H9 (cell line): ENCODE measurements around the gene POLR1D. TPM values are rescaled to one million over a fixed set of nuclear protein-coding genes. Genes with fewer than 3 reads are reported as not detected.

Experiments
- DNase-seq: peaks from one replicate; pipeline ENCODE4 v3.0.0-alpha.2; 2017
- H2AFZ ChIP-seq: one replicate; pipeline ENCODE4 v1.6.1; 2013; ENCODE audit warnings: mild to moderate bottlenecking, low read length, control low read depth, moderate library complexity
- H2AK5ac ChIP-seq: 2 replicates; pipeline ENCODE4 v1.6.1; 2013; ENCODE audit warnings: low read length, control low read depth, mixed read lengths; ENCODE audit not compliant: insufficient read length
- H2BK120ac ChIP-seq: one replicate; pipeline ENCODE4 v1.6.1; 2013; ENCODE audit warnings: low read depth, mild to moderate bottlenecking, low read length, control low read depth, inconsistent platforms; ENCODE audit not compliant: poor library complexity, severe bottlenecking
- H2BK12ac ChIP-seq: 2 replicates; pipeline ENCODE4 v1.6.1; 2013; ENCODE audit warnings: low read length, control low read depth, mixed read lengths, low read depth; ENCODE audit not compliant: insufficient read length
- H2BK15ac ChIP-seq: 2 replicates; pipeline ENCODE4 v1.6.1; 2013; ENCODE audit warnings: low read depth, low read length, control low read depth
- H2BK20ac ChIP-seq: one replicate; pipeline ENCODE4 v1.6.1; 2013; ENCODE audit warnings: low read depth, mild to moderate bottlenecking, low read length, control low read depth, inconsistent platforms; ENCODE audit not compliant: poor library complexity, severe bottlenecking
- H2BK5ac ChIP-seq: 2 replicates; pipeline ENCODE4 v1.6.1; 2013; ENCODE audit warnings: low read length, control low read depth, mixed read lengths; ENCODE audit not compliant: insufficient read length
- H3K14ac ChIP-seq: 2 replicates; pipeline ENCODE4 v1.6.1; 2013; ENCODE audit warnings: low read length, control low read depth; ENCODE audit not compliant: insufficient read depth
- H3K18ac ChIP-seq: 2 replicates; pipeline ENCODE4 v1.6.1; 2013; ENCODE audit warnings: low read depth, mild to moderate bottlenecking, mixed read lengths, low read length, control low read depth; ENCODE audit not compliant: insufficient read length
- H3K23ac ChIP-seq: 2 replicates; pipeline ENCODE4 v1.6.1; 2013; ENCODE audit warnings: low read length, control low read depth, mixed read lengths, low read depth; ENCODE audit not compliant: insufficient read length
- H3K23me2 ChIP-seq: 2 replicates; pipeline ENCODE4 v1.6.1; 2013; ENCODE audit warnings: low read depth, mild to moderate bottlenecking, mixed read lengths, low read length, control low read depth; ENCODE audit not compliant: insufficient read length, poor library complexity, severe bottlenecking
- H3K27ac ChIP-seq: 2 replicates; pipeline ENCODE4 v1.5.1; 2013; ENCODE audit warnings: low read length, control low read depth, mixed read lengths, low read depth; ENCODE audit not compliant: insufficient read length
- H3K27me3 ChIP-seq: 2 replicates; pipeline ENCODE4 v1.6.1; 2013; ENCODE audit warnings: low read length, control low read depth, inconsistent platforms; ENCODE audit not compliant: insufficient read depth
- H3K4ac ChIP-seq: 2 replicates; pipeline ENCODE4 v1.6.1; 2013; ENCODE audit warnings: low read depth, mild to moderate bottlenecking, control low read depth, inconsistent platforms, low read length, moderate library complexity
- H3K4me1 ChIP-seq: 2 replicates; pipeline ENCODE4 v1.6.1; 2013; ENCODE audit warnings: low read length, control low read depth, inconsistent platforms; ENCODE audit not compliant: insufficient read depth
- H3K4me2 ChIP-seq: 2 replicates; pipeline ENCODE4 v1.6.1; 2013; ENCODE audit warnings: low read length, control low read depth, mixed read lengths; ENCODE audit not compliant: insufficient read length, insufficient read depth
- H3K56ac ChIP-seq: 2 replicates; pipeline ENCODE4 v1.6.1; 2013; ENCODE audit warnings: low read depth, mild to moderate bottlenecking, mixed read lengths, low read length, control low read depth; ENCODE audit not compliant: insufficient read length
- H3K79me1 ChIP-seq: 2 replicates; pipeline ENCODE4 v1.6.1; 2013; ENCODE audit warnings: low read depth, mild to moderate bottlenecking, moderate library complexity, low read length, control low read depth, inconsistent platforms; ENCODE audit not compliant: insufficient read depth, poor library complexity, severe bottlenecking
- H3K79me2 ChIP-seq: 2 replicates; pipeline ENCODE4 v1.6.1; 2013; ENCODE audit warnings: low read length, control low read depth, inconsistent platforms; ENCODE audit not compliant: insufficient read depth
- H3K9ac ChIP-seq: 2 replicates; pipeline ENCODE4 v1.6.1; 2013; ENCODE audit warnings: low read length, control low read depth, mixed read lengths; ENCODE audit not compliant: insufficient read length; ENCODE audit errors: extremely low read depth
- H3K9me3 ChIP-seq: one replicate; pipeline ENCODE4 v1.6.1; 2013; ENCODE audit warnings: low read depth, low read length, inconsistent platforms; ENCODE audit not compliant: control insufficient read depth
- H3T11ph ChIP-seq: one replicate; pipeline ENCODE4 v1.6.1; 2013; ENCODE audit warnings: mild to moderate bottlenecking, low read length, control low read depth, inconsistent platforms
- H4K20me1 ChIP-seq: one replicate; pipeline ENCODE4 v1.6.1; 2013; ENCODE audit not compliant: control insufficient read depth, insufficient read length, insufficient read depth
- H4K5ac ChIP-seq: 2 replicates; pipeline ENCODE4 v1.6.1; 2013; ENCODE audit warnings: low read depth, mild to moderate bottlenecking, mixed read lengths, low read length, control low read depth; ENCODE audit not compliant: insufficient read length
- H4K8ac ChIP-seq: replicated peaks from 2 replicates; pipeline ENCODE4 v1.6.1; 2013; ENCODE audit warnings: low read length, control low read depth, mixed read lengths, low read depth; ENCODE audit not compliant: insufficient read length
- H4K91ac ChIP-seq: 2 replicates; pipeline ENCODE4 v1.6.1; 2013; ENCODE audit warnings: low read depth, mild to moderate bottlenecking, moderate library complexity, mixed read lengths, low read length, control low read depth; ENCODE audit not compliant: insufficient read length
- H3K27ac Mint-ChIP-seq, 3 experiments: 2 replicates in 2 of 3; 3 replicates in 1 of 3; pipeline ENCODE4 v1.8.0; 2020 to 2021; ENCODE audit warnings: mixed read lengths in 3 of 3, mild to moderate bottlenecking in 1 of 3, moderate library complexity in 1 of 3
- H3K27me3 Mint-ChIP-seq: 2 replicates; pipeline ENCODE4 v1.8.0; 2021; ENCODE audit warnings: low read depth, mild to moderate bottlenecking, moderate library complexity, mixed read lengths
- H3K36me3 Mint-ChIP-seq, 3 experiments: 2 replicates in 2 of 3; 3 replicates in 1 of 3; pipeline ENCODE4 v1.8.0; 2020 to 2021; ENCODE audit warnings: low read depth in 3 of 3, mixed read lengths in 3 of 3; ENCODE audit not compliant: insufficient read depth in 1 of 3
- H3K4me1 Mint-ChIP-seq, 2 experiments: 2 replicates each; pipeline ENCODE4 v1.8.0; 2020; ENCODE audit warnings: mixed read lengths in 2 of 2
- H3K4me3 Mint-ChIP-seq, 2 experiments: 2 replicates in 1 of 2; 3 replicates in 1 of 2; pipeline ENCODE4 v1.8.0; 2020 to 2021; ENCODE audit warnings: mild to moderate bottlenecking in 2 of 2, mixed read lengths in 2 of 2, moderate library complexity in 1 of 2
- H3K9me3 Mint-ChIP-seq, 2 experiments: 2 replicates in 1 of 2; 3 replicates in 1 of 2; pipeline ENCODE4 v1.8.0; 2020; ENCODE audit warnings: mild to moderate bottlenecking in 2 of 2, mixed read lengths in 2 of 2, moderate library complexity in 1 of 2
- WGBS: extraction: QIAGEN DNeasy Blood & Tissue Kit; methylation state at CpG from one replicate; pipeline ENCODE4 v1.1.7; 2013; ENCODE audit warnings: missing lambda C conversion rate, low lambda C conversion rate, mixed read lengths; ENCODE audit not compliant: insufficient read length; ENCODE audit errors: extremely low coverage; 5-methylcytosine and 5-hydroxymethylcytosine counted together
- total RNA-seq: library from RNA; stranded (reverse); gene quantifications from 2 replicates; pipeline ENCODE4 v1.2.1, GENCODE V29; 2021
- TF ChIP-seq, protein P1 (sequence below): fragments of 200-600 bp; sonication (generic); conservative IDR thresholded peaks from 3 replicates; pipeline ENCODE4 v1.8.0; 2021; ENCODE audit warnings: antibody characterized with exemption, mild to moderate bottlenecking

POLR1D gene
- total RNA-seq, 1 experiment from 2014 or later, result 167 TPM

GRCh38 chr13:27627380-27627779 lies 5.7 kb downstream of the POLR1D start:
- Histone ChIP-seq H3K79me2 (peaks cover 12% of the 10 kb centered on the region; the same call in 1 of the 2 replicates), H3K23me2 (peaks cover under 1% of the 10 kb centered on the region), H3K27me3 (no peaks in the 10 kb centered on the region)

More at GRCh38 chr13:27627380-27627779, 5.7 kb downstream of the POLR1D start:
- no peaks in the 10 kb centered on the region for H3K9me3 Mint-ChIP-seq
- H3K23ac ChIP-seq, result no peak overlapping the region
- H2BK5ac ChIP-seq, result no peak overlapping the region
- no peak overlapping the region for H3K4me3 Mint-ChIP-seq
- H2AK5ac ChIP-seq, result no peak overlapping the region
- no peak overlapping the region for H3K18ac ChIP-seq
- H2BK20ac ChIP-seq, result no peak overlapping the region
- no peak overlapping the region for H2BK120ac ChIP-seq
- DNase-seq, result no peak
- peaks cover 31 to 32% of the 10 kb centered on the region in 2 experiments for H3K4me1 Mint-ChIP-seq
- no peak overlapping the region for H3K14ac ChIP-seq
- no peak overlapping the region for H3K4ac ChIP-seq
- H4K91ac ChIP-seq, result no peak overlapping the region
- H3K56ac ChIP-seq, result no peak overlapping the region
- H3K79me1 ChIP-seq, result peaks cover 3% of the 10 kb centered on the region
- no CpG with 5 or more reads among the region's 3 CpGs for WGBS
- H3K27ac Mint-ChIP-seq, result no peak overlapping the region; a peak in 1 of 7 replicates
- peaks cover 21 to 33% (median 27%) of the 10 kb centered on the region in 3 experiments for H3K36me3 Mint-ChIP-seq
- H3K9ac ChIP-seq, result no peak overlapping the region
- no peak overlapping the region for H3K27ac ChIP-seq
- H4K8ac ChIP-seq, result no peak overlapping the region
- H3T11ph ChIP-seq, result no peak overlapping the region
- H2BK15ac ChIP-seq, result no peak overlapping the region
- H3K4me1 ChIP-seq, result no peaks in the 10 kb centered on the region; the same call in 1 of the 2 replicates
- H2BK12ac ChIP-seq, result no peak overlapping the region
- no peaks in the 10 kb centered on the region for H4K20me1 ChIP-seq
- TF ChIP-seq, protein P1, sequence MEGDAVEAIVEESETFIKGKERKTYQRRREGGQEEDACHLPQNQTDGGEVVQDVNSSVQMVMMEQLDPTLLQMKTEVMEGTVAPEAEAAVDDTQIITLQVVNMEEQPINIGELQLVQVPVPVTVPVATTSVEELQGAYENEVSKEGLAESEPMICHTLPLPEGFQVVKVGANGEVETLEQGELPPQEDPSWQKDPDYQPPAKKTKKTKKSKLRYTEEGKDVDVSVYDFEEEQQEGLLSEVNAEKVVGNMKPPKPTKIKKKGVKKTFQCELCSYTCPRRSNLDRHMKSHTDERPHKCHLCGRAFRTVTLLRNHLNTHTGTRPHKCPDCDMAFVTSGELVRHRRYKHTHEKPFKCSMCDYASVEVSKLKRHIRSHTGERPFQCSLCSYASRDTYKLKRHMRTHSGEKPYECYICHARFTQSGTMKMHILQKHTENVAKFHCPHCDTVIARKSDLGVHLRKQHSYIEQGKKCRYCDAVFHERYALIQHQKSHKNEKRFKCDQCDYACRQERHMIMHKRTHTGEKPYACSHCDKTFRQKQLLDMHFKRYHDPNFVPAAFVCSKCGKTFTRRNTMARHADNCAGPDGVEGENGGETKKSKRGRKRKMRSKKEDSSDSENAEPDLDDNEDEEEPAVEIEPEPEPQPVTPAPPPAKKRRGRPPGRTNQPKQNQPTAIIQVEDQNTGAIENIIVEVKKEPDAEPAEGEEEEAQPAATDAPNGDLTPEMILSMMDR, result no peak
- H3K27me3 Mint-ChIP-seq, result no peaks in the 10 kb centered on the region; the same call in 1 of the 2 replicates
- H2AFZ ChIP-seq, result no peak overlapping the region
- no peaks in the 10 kb centered on the region for H3K9me3 ChIP-seq
- no peak overlapping the region for H4K5ac ChIP-seq
- no peak overlapping the region for H3K4me2 ChIP-seq
